ENCODE data around the gene BTNL2.

The BTNL2 gene

DNA sequence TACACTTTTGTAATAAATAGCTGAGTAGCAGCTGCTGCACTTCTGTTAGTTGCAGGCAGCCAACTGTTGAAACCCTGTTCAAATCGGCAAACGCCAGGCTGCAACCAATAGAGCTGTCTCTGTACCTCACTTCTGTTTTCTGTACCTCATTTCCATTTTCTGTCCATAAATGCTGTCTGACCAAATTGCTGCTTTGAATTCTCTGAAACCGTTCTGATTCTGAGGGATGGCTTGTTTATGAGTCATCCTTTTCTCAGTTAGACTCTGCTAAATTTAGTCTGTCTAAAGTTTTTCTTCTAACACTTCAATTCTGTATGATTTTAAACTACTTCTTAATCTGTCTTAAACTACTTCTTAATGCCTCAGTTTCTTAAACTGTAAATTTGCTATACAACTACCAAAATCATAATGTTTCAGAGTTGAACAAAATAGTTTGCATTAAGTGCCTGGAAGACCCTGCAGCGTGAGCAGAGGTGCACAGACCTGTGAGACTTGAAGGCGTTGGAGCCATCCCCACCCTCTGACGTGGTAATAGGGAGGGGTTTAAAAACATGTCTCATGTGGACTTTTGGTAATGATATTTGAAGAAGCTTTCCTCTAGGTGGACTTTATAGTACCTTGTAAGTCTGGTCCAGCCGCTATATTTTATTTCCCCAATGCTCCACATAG, 9.6 kb downstream of the BTNL2 start:
- no peak for TF ChIP-seq GATA3 (IDR thresholded peaks at IDR 0.05; ENCODE audit: low read depth, low read length)
- TF ChIP-seq GATA2 (IDR thresholded peaks at IDR 0.05; ENCODE audit: low read depth, low read length): no peak

DNA sequence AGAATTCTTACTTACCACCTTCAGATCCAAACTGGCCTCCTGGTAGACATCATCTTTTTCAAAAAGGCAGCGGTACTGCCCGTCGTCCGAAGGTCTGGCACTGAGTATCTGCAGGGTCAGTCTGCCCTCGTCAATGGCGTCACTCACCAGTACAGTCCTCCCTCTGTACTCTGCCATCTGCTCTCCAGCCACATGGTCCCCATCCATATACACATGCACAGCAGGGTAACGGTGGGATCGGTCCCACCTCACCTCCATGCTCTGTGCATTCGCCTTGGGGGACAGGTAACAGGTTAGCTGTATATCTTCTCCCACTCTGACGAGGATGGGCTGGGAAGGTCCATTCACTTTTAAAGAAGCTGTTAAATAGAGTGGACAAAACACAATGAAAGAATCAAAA, 11.0 kb downstream of the BTNL2 start:
- TF ChIP-seq GATA2 (IDR thresholded peaks at IDR 0.05; ENCODE audit: low read depth, low read length) (no peak), GATA3 (IDR thresholded peaks at IDR 0.05; ENCODE audit: low read depth, low read length) (no peak)

GRCh38 chr6:32393665-32394420, 13.1 kb downstream of the BTNL2 start:
- TF ChIP-seq GATA2 (IDR thresholded peaks at IDR 0.05; ENCODE audit: low read depth, low read length) (no peak), GATA3 (IDR thresholded peaks at IDR 0.05; ENCODE audit: low read depth, low read length) (no peak)

DNA sequence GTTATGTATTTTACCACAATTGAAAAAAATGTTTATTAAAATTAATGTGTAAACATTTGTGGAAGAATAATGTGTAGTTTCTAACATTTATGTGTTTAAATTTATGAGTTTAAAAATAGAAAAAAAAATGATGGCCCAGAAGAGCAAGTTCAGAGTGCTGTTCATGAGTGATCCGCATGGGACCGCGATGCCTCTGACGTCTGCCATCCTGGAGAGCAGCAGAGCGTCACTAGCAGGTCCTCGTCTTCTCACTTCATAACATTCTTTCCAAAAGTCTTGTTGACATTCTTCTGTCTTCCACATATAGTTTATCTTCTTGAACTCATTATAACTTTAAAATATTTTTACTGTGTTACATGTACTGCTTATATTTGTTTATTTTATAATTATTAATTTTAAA, 15.5 kb downstream of the BTNL2 start:
- TF ChIP-seq GATA3 (IDR thresholded peaks at IDR 0.05; ENCODE audit: low read depth, low read length) (no peak), GATA2 (IDR thresholded peaks at IDR 0.05; ENCODE audit: low read depth, low read length) (no peak)

GRCh38 chr6:32387589-32388340, 19.2 kb downstream of the BTNL2 start:
- TF ChIP-seq GATA2 (IDR thresholded peaks at IDR 0.05; ENCODE audit: low read depth, low read length) (no peak), GATA3 (IDR thresholded peaks at IDR 0.05; ENCODE audit: low read depth, low read length) (no peak)

- TF ChIP-seq GATA2 (IDR thresholded peaks at IDR 0.05; ENCODE audit: low read depth, low read length) (no peak), GATA3 (IDR thresholded peaks at IDR 0.05; ENCODE audit: low read depth, low read length) (no peak)
Measured at GRCh38 chr6:32386040-32386439, 20.9 kb downstream of the BTNL2 start.

DNA sequence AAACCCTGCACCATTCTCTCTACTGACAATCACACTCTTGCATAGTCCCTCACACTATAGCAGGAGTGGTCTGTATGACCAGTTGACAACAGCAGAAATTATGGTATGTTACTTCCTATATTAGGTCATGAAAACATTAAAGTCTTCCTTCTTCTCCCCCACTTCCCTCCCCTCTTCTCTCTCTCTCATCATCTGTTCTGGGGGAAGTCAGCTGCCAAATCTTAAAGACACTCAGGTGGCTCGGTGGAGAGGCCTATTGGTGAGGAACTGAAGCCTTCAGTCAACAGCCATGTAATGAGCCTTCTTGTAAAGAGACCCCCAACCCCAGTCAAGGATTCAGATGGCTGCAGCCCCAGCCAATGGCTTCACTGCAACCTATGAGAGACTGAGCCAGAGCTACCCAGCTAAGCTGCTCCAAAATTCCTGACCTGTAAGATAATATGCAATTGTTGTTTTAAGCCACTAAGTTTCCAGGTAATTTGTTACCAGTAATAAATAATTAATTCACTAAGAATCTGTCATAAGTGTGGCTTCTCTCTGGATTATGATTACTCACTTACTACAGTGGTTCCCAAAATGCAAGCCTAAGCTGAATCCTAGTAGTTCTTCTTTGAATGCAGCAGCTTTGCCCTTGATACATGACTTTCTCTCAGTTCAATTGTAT, 24.1 kb downstream of the BTNL2 start:
- no peak for TF ChIP-seq GATA3 (IDR thresholded peaks at IDR 0.05; ENCODE audit: low read depth, low read length)
- TF ChIP-seq GATA2 (IDR thresholded peaks at IDR 0.05; ENCODE audit: low read depth, low read length): no peak

GRCh38 chr6:32379545-32379944, 27.4 kb downstream of the BTNL2 start:
- no peak for TF ChIP-seq GATA2 (IDR thresholded peaks at IDR 0.05; ENCODE audit: low read depth, low read length)

- no peak for TF ChIP-seq GATA3 (IDR thresholded peaks at IDR 0.05; ENCODE audit: low read depth, low read length)
- no peak for TF ChIP-seq GATA2 (IDR thresholded peaks at IDR 0.05; ENCODE audit: low read depth, low read length)
Measured at GRCh38 chr6:32375739-32376529, 31.0 kb downstream of the BTNL2 start.

DNA sequence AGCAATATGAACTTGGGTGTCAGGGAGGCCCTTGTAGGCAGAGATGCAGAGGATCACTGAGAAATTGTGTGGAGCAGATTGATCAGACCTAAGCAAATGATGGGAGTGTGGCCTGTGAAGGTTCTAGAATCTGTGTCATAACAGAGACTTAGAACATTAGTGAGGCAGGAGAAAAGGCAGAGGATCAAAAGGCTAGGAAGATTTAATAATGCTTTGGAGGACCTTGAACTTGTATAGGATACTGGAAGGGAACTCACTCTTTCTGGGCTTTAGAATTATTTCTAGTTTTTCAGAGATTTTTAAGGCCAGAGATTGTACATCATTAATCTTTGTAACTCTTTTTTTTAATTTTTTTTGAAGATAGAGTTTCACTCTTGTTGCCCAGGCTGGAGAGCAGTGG, 35.2 kb downstream of the BTNL2 start, which contains the start of gene TSBP1:
Gene TSBP1, minus strand, starts transcription at position 101 of the 400 bp plus-strand sequence. CDS start 197 bp downstream, outside the sequence.
- TF ChIP-seq GATA3 (IDR thresholded peaks at IDR 0.05; ENCODE audit: low read depth, low read length) (no peak), GATA2 (IDR thresholded peaks at IDR 0.05; ENCODE audit: low read depth, low read length) (no peak)

DNA sequence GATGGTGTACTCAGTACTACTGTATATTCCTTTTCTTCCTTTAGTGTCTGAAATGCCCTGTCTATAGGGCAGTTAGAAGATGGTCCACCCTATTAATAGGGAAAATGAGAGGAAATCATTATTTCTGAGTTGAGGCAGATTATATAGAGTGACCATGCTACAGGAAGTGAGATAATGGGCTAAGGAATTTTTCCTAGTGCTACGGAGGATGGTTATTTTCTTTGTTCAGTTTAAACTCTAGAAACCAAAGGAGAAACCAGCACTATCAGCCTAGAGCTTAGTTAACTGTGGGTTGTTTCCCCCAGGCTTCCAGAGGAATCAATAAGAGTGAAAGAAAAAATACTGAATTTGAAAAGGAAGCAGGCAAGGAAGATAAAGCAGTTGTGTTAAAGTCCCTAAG, 35.8 kb downstream of the BTNL2 start:
- TF ChIP-seq GATA2 (IDR thresholded peaks at IDR 0.05; ENCODE audit: low read depth, low read length): no peak
- TF ChIP-seq GATA3 (IDR thresholded peaks at IDR 0.05; ENCODE audit: low read depth, low read length): no peak

GRCh38 chr6:32370505-32370904, 36.5 kb downstream of the BTNL2 start:
- TF ChIP-seq GATA3 (IDR thresholded peaks at IDR 0.05; ENCODE audit: low read depth, low read length) (no peak), GATA2 (IDR thresholded peaks at IDR 0.05; ENCODE audit: low read depth, low read length) (no peak)

DNA sequence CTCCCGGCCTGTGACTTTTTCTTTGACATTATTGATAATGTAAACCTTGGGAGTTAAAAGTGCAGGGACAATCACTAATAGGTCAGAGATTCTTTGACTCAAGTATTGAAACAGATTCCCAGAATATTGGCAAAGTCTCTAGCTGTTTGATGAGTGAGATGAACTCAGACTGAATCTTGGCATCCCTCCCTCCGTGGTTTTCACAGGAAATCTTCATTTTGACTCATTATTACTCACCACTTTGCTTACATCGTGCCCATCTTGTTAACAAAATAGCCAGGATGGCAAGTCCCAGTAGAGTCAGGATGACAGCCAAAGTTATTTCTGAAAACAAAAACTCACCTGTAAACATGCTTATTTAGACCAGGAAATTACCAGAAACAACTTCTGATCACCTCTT, 37.3 kb downstream of the BTNL2 start:
- no peak for TF ChIP-seq GATA2 (IDR thresholded peaks at IDR 0.05; ENCODE audit: low read depth, low read length)
- TF ChIP-seq GATA3 (IDR thresholded peaks at IDR 0.05; ENCODE audit: low read depth, low read length): no peak
